DOHH2 (cell line): ENCODE data around the gene CUEDC1.

Experiments used
- EZH2phosphoT487 ChIP-seq: fragments of 200-600 bp; sonication (generic); IDR thresholded peaks from 2 replicates; pipeline ENCODE4 v1.6.1; 2017; ENCODE audit warnings: borderline replicate concordance, mild to moderate bottlenecking, antibody characterized with exemption, low read length, moderate library complexity, mixed read lengths
- TF ChIP-seq, protein P1 (sequence below): fragments of 200-600 bp; sonication (generic); IDR thresholded peaks from one replicate; pipeline ENCODE4 v1.5.1; 2014; ENCODE audit warnings: antibody characterized with exemption, mild to moderate bottlenecking, low read depth, low read length; ENCODE audit not compliant: poor library complexity, severe bottlenecking

DNA sequence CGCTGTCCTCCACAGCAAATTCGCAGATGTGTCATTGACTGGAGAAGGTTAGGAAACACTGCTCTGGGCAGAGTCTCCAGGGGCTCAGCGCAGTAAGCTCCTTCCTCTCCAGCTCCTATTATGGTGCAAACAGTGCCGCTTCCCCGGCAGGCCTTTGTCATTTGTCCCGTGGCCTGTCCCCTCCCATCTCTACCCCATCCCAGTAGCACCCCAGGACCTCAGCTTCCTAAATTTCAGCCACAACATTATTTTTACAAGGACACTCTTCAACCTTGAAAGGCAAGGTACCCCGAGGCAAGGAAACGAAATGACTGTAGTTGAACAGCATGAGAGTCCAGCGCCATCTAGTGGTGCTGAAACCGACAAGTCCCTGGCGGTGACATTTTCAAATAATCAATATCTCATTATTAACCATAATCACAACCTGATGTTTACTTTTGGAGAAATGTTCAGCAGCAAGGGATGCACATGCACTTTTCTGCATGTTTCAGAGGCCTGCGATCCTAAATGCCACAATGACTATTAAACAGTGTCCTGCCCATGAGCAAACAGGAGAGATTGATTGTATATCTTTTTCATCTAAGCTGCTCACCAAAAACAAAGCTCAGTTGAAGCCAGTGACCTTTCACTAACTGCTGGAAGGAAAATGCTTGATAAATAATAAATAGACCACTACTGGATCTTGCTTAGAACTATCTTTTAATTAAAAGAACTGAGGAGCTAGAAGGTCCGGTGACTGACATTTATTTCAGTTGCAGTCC lies 121.9 kb downstream of the CUEDC1 start:
- TF ChIP-seq, protein P1, sequence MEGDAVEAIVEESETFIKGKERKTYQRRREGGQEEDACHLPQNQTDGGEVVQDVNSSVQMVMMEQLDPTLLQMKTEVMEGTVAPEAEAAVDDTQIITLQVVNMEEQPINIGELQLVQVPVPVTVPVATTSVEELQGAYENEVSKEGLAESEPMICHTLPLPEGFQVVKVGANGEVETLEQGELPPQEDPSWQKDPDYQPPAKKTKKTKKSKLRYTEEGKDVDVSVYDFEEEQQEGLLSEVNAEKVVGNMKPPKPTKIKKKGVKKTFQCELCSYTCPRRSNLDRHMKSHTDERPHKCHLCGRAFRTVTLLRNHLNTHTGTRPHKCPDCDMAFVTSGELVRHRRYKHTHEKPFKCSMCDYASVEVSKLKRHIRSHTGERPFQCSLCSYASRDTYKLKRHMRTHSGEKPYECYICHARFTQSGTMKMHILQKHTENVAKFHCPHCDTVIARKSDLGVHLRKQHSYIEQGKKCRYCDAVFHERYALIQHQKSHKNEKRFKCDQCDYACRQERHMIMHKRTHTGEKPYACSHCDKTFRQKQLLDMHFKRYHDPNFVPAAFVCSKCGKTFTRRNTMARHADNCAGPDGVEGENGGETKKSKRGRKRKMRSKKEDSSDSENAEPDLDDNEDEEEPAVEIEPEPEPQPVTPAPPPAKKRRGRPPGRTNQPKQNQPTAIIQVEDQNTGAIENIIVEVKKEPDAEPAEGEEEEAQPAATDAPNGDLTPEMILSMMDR, result peak; percentile 98
- TF ChIP-seq EZH2phosphoT487, result no peak
